HG02981 (cell line): ENCODE data around the gene MAK.
A peak's percentile ranks its signal among the peaks of the same experiment; 100 is the strongest.
"Not testable (repeated sequence)": the region's sequence is repeated elsewhere in the genome, so short reads cannot be mapped to it uniquely, and the experiment has no call there.

Source experiments
- ATAC-seq: cut with Tn5 transposase; IDR thresholded peaks from one replicate; pipeline ENCODE4 v1.9.1; 2021; ENCODE audit warnings: mild to moderate bottlenecking, moderate library complexity; ENCODE audit not compliant: unreplicated experiment

Gene MAK, protein sequence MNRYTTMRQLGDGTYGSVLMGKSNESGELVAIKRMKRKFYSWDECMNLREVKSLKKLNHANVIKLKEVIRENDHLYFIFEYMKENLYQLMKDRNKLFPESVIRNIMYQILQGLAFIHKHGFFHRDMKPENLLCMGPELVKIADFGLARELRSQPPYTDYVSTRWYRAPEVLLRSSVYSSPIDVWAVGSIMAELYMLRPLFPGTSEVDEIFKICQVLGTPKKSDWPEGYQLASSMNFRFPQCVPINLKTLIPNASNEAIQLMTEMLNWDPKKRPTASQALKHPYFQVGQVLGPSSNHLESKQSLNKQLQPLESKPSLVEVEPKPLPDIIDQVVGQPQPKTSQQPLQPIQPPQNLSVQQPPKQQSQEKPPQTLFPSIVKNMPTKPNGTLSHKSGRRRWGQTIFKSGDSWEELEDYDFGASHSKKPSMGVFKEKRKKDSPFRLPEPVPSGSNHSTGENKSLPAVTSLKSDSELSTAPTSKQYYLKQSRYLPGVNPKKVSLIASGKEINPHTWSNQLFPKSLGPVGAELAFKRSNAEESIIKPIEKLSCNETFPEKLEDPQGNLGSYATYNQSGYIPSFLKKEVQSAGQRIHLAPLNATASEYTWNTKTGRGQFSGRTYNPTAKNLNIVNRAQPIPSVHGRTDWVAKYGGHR

DNA sequence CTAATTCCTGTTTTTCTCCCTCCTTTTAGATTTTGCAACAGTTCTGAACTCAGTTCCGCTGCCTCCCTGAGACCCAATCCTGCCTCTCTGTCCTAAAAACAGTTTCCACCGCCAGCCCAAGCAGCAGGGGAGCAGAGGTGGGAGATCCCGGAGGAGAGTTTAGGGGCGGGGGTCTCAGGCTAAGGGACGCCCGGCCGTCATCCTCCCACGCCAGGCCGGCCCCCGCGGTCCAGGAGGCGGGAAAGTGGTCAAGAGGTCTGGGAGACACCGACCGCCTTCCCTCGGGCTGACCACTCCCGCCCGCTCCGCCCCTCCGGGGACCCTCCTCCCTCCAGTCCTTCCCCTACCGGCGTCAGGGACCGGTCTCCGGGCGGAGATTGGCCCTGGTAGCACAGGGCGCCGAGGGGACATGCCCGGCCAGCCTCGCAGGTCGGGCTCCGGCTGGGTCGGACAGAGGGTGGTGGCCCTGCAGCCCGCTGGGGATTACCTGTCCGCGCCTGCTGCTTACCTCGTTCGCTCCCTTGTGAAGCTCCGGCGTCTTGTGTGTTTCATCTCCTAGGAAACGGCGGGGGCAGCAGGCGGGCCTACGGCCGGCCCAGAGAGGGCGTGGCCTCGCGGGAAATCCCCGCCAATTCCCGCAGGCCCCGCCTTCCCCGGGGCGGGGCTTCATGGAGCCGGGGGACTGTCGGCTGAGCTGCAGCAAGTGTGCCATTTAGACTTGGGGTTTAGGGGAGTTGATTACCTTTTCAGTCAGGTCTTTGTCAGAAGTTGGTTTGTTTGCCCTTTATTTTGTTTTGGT is at the start of gene MAK:
TSS of gene MAK (minus strand) at position 545 of the 799 bp plus-strand sequence. CDS start 7,891 bp downstream, outside the sequence.
- peak; percentile 75 for ATAC-seq

DNA sequence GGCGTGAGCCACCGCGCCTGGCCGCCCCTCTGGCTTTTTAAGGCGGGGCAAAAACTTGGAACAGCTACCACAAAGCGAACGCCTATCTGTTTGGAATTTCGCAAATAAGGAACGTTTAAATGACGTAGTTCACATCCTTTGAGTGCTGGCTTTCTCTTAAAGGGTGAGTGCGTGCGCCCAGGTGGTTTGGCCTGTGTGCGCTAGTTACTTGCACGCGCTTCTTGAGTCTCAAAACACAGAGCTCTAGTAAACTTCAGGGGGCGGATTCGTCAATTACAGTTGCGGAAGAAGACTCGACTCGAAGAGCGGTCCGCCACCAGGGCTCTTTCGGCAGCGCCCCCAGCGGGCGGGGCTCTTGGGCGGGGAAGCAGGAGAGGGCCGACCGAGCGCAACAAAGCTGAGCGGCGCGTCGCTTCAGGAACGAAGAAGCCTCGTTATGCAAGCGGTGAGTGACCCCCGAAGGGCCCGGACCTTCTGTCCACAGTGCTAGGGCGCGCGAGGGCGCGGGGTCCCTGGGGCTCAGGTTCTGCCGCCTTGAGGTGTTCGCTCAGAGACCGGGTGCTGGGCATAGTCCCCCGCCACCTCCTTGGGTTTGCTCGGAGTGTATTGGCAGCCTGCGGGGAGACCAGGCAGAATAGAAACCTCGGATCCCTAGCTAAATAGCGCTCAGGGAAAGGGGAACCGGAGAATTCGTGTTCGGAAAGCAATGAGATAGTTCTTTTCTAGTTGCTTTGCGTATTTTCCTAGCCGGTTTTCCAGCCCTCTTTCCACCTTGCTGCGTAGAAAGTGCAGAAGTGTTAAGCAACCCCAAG is 48.6 kb upstream of the MAK start, which contains the start of gene SYCP2L:
TSS of gene SYCP2L (plus strand) at position 362 of the 812 bp plus-strand sequence. CDS start at position 437, 75 bp downstream.
- no peak for ATAC-seq

DNA sequence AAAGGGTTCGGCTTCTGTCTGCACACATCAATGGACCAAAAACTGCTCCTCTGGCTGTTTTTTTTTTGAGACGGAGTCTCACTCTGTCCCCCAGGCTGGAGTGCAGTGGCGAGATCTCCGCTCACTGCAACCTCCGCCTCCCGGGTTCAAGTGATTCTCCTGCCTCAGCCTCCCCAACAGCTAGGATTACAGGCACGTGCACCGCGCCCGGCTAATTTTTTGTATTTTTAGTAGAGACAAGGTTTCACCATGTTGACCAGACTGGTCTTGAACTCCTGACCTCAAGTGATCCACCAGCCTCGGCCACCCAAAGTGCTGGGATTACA is 48.0 kb upstream of the MAK start:
- not testable (repeated sequence) for ATAC-seq

DNA sequence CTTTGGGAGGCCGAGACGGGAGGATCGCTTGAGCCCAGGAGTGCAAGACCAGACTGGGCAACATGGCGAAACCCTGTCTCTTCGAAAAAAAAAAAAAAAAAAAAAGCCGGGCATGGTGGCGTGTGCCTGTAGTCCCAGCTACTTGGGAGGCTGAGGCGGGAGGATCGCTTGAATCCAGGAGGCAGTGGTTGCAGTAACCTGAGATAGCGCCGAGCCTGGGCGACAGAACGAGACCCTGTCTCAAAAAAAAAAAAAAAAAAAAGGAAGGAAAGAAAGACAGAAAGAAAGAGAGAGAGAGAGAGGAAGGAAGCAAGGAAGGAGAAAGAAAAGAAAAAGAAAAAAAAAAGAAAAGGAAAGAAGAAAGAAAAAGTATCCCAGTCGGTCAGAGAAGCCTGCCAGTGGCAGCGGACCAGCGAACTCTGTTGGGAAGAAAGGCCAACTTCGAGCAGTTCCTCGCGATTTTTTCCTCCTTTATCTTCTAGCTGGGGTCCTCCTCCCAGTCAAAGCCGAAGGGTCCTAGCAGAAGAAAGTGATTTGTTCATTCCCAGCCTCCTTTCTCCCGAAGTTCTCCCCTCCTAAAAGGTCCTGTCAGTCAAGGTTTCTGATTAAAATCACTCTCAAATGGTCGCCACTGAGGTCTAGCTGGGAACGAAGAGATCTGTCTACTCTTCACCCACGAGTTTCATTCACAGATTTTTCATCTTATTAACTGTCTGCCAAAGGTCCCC is 46.1 kb upstream of the MAK start:
- ATAC-seq: no peak

DNA sequence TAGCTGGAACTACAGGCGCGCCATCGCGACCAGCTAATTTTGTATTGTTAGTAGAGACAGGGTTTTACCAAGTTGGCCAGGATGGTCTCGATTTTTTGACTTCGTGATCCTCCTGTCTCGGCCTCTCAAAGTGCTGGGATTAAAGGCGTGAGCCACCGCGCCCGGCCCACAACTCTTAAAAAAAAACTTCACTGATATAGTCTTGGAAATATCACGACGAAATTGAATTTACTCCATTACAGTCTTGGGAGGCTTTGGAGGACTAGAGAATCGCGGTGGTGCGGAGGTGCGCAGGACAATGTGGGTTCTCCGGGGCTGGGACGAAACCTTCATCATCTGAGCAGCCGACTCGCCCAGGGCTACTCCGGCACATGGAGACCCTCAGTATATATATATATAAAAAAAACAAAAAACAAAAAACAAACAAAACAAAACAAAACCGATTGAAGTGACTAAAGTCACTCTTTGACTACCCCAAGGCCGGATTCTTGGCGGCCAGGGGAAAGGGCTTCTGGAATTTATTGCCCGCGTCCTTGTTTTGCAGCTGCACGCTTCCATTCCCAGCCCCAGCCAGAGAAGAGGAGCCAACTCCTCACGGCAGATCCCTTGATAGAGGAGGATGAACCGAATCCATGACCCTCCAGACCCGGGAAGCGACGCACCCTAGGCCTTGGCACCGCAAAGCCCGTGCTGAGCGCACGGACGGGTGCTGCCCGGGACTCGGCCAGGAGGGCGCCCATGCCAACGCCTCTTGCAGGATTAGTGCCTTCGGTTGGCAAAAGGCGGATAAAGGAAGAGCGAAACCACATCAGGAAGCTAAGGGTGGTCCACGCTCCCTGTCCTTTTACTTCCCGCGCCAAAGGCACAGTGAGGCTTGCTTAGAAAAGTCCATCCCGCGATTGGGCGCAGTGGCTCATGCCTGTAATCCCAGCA is 45.2 kb upstream of the MAK start:
- ATAC-seq: no peak

DNA sequence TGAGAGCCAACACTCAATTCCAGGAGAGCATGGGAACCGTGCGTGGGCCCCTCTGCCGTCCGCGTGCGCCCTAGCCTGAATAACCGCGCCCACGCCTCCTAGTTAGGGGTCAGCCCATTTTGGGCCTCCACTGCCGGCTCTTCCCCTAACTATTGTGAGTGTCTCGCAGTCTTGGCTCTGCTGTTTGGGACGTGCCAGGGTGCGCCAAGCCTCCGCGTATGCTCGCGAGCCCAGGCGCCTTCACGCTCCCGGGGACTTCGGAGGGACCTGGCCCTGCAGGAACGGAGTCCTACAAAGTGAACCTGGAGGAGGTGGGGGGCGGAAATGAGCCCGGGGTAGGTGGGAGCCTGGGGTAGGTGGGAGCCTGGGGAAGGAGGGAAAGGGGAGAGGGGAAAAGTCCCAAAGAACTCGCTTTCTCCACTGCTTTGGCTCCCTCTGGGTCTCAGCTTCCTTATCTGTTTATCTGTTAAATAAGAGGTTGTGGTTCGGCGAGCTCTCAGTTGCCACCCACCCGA is 44.4 kb upstream of the MAK start:
- no peak for ATAC-seq

DNA sequence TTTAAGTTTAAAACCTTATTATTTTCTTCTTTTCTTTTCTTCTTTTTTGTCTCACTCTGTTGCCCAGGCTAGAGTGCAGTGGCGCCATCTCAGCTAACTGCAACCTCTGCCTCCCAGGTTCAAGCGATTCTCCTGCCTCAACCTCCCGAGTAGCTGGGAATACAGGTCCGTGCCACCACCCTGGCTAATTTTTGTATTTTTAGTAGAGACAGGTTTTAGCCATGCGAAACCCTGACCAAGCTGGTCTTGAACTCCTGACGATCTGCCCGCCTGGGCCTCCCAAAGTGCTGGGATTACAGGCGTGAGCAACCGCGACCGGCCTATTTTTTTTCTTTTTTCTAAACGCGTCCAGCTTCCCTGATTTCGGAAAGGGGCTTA is 43.9 kb upstream of the MAK start:
- ATAC-seq: not testable (repeated sequence)

DNA sequence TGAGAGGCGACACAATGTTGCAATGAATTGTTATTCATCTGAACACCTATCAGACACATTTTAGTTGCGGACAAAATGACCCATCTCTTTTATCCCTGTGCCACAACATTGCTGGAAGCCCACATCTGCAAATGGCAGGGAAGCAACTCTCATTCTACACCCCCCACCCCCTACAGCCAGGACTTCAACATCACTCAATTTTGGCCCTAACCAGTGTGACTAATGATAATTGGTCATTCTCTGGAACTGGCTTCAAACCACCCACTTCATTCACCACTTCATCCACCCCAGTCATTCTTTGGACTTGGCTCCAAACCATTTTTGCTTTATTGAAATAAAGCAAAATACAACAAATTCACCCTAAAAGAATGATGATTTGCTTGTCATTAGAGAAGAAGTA is 42.0 kb upstream of the MAK start:
- no peak for ATAC-seq

DNA sequence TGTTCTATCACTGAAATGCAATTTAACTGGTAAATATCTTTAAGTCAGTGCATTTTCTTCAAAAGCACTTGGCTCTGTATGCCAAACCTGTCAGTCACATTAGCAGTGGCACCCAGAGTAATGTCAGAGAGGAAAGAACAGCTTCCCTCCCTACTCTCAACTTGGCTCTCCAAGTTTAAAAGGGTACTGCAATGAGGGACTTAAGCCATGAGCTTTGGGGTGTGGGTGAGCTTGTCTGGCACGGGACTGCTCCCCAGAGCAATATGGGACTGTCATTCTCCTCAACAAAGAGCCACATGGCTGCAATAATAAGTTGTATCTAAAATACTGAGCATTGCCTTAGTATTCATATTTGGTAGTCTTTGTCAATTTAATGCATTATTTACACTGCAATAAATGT is 39.5 kb upstream of the MAK start:
- ATAC-seq: no peak

DNA sequence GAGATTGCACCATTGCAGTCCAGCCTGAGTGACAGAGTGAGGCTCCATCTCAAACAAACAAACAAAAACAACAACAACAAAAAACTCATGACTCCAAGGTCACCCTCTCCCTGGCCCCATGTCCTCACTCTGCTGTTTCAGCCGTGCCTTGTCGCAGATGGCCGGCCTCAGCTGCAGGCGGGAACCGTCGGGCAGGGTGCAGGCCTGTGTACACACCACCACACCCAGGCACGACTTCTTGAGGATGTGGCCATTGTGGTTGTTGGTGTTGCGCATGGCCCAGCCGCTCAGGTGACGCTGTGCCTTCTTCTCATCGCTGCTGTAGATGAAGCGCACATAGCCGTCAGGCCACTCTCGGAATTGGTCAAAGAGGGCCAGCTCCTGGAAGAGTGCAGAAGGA is 38.7 kb upstream of the MAK start:
- no peak for ATAC-seq

DNA sequence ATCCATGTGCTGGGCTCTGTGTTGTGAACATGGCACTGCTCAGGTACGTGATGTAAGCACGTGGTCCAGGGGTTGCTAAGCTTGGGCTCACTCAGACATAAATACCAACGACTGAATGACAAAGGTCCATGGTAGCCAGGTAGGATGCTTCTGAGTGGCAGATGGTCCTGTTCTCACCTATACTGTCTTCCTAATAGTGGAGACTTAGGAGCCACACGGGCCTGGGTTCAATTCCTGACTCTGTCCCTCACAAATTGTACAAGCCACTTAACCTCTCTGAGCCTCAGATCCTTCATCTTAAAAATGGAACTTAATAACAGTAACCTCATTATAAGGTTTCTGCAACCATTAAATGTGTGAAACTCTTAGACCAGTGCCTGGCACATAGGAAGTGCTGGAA is 36.7 kb upstream of the MAK start:
- no peak for ATAC-seq

DNA sequence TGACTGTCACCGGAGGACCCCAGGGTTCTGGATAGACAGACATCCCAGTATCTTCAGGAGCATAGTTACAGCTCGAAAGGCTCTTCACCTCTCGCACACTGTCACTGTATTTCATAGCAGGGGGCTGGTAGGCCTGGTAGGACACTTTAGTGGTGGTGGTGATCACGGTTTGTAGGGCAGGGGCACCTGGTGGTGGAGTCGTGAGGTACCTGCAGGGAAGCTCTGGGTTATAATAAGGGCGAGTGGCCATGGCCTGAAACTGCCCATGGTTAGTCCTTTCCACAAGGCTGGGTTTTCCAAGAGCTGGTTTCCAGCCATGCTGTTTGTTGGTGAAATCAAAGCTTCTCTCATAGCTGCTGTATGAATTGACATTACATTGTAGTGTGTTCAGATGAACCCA is 35.9 kb upstream of the MAK start:
- no peak for ATAC-seq

DNA sequence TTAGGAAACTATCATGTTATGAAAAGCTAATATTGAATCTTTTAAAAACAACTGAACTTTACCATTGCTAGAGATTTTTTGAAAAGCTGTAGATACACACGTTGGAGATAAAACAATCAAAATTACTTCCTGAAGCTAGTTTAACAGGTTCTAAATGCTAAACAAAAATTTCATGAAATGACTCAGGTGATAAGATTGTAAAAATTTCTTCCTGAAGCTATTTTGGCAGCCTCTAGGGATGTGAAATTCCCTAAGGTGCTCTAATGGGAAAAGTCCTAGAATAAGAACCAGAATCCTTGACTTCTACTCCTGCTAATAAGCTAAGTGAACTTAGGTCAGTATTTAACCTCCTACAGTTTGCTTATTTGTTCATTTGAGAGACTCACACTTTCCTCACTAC is 35.0 kb upstream of the MAK start:
- ATAC-seq: no peak

DNA sequence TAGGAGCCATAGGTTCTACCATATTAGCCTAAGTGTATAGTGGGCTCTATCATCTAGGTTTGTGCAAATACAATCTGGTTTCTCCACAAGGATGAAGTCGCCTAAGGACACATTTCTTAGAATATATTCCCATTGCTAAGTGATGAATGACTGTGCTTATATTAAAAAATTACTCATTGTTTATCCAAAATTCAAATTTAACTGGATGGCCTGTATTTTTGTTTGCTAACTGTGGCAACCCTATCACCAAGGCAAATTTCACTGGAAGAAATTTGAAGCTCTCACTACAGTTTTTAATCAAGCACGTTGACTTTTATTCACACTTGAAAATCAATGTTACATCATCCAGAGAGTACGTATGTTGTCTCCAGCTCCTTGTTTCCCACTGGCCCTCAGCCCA is 29.6 kb upstream of the MAK start:
- ATAC-seq: no peak

DNA sequence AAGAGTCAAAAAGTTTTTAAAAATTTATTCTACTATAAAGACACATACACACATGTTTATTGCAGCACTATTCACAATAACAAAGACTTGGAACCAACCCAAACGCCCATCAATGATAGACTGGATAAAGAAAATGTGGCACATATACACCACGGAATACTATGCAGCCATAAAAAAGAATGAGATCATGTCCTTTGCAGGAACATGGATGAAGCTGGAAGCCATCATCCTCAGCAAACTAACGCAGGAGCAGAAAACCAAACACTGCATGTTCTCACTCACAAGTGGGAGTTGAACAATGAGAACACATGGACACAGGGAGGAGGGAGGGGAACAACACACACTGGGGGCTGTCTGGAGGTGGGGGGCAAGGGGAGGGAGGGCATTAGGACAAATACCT is 28.4 kb upstream of the MAK start:
- ATAC-seq: not testable (repeated sequence)

DNA sequence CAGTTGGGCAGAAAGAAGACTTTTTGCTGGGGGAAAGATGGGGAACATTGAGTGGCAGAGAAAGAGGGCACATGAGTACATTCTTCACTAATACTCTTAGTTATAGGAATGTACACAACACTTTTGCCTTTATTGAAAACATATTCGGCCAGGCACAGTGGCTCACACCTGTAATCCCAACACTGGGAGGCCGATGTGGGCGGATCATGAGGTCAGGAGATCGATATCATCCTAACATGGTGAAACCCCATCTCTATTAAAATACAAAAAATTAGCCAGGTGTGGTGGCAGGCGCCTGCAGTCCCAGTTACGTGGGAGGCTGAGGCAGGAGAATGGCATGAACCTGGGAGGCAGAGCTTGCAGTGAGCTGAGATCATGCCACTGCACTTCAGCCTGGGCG is 24.7 kb upstream of the MAK start:
- ATAC-seq: not testable (repeated sequence)

DNA sequence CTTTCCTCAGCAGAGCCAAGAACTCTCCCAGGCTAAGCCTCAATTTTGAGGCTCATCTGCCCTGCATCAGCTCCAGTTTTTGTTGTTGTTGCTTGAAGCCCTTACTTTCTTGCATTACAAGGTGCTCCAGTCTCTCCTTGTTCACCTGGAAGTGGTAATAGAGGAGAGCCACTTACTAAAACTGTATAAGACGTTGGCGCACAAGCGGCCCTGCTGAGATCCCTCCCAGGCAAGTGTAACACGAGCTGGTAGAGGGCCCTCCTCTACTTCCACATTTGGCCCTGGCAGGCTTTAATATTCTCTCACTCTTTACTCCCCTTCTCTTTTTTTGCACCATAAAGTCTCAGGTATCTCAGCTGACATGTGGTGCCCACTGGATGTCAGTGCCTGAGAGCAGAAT is 24.0 kb upstream of the MAK start:
- ATAC-seq: no peak

DNA sequence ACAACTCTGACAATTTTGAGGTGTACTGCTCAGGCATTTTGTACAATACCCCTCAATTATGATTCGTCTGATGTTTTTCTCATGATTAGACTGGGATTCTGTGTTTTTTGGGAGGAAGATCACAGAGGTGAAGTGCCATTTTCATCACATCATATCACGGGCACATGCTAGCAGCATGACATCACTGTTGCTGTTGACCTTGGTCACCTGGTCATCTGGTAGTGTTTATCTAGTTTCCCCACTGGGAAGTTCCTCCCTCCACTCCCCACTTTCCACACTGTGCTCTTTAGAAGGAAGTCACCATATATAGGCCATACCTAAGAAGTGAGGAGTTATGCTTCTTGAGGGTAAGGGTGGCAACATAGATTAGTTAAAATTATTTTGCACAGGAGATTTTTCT is 22.7 kb upstream of the MAK start:
- ATAC-seq: no peak

DNA sequence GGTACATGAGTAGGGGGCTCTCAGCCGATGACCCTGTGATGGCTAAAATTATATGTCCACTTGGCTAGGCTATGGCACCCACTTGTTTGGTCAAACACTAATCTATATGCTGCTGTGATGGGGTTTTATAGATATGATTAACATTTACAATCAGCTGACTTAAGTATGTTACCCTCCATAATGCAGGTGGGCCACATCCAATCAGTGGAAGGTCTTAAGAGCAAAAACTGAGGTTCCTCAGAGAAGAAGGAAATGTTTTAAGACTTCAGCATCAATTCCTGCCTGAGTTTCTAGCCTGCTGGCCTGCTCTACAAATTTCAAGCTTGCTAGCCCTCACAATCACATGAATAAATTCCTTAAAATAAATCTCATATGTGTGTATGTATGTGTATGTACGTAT is 18.9 kb upstream of the MAK start:
- no peak for ATAC-seq
